Right lobe of liver (tissue), 4 donors: ENCODE data around the gene PCNA.

Experiments used
- CTCF ChIP-seq, 4 donors: fragments of 200-600 bp in 3 of 4; fragments of 450-650 bp in 1 of 4; IDR thresholded peaks; one replicate each; pipeline versions ENCODE4 v1.5.1 to v1.8.0; 2016 to 2022; ENCODE audit warnings: antibody characterized with exemption in 4 of 4, mild to moderate bottlenecking in 2 of 4
- POLR2A ChIP-seq: fragments of 450-650 bp; IDR thresholded peaks from one replicate; pipeline ENCODE4 v1.6.1; 2017; ENCODE audit warnings: antibody characterized with exemption, mild to moderate bottlenecking
- donor health status: DM: no; HTN: no; CAD: no.
- donor health status: DM: no; HTN: no; CAD: no.
- donor health status: DM: no; HTN: yes; CAD: no.

- TF ChIP-seq POLR2A: no peak
- no peak for TF ChIP-seq CTCF (IDR thresholded peaks at IDR 0.05)
Measured at GRCh38 chr20:5146099-5146668, 26.4 kb upstream of the PCNA start.
